ENCODE results near the gene GSTO2.

GSTO2 gene

GRCh38 chr10:104253606-104254410, 15.2 kb upstream of the GSTO2 start:
- FAIRE-seq = no peak

DNA sequence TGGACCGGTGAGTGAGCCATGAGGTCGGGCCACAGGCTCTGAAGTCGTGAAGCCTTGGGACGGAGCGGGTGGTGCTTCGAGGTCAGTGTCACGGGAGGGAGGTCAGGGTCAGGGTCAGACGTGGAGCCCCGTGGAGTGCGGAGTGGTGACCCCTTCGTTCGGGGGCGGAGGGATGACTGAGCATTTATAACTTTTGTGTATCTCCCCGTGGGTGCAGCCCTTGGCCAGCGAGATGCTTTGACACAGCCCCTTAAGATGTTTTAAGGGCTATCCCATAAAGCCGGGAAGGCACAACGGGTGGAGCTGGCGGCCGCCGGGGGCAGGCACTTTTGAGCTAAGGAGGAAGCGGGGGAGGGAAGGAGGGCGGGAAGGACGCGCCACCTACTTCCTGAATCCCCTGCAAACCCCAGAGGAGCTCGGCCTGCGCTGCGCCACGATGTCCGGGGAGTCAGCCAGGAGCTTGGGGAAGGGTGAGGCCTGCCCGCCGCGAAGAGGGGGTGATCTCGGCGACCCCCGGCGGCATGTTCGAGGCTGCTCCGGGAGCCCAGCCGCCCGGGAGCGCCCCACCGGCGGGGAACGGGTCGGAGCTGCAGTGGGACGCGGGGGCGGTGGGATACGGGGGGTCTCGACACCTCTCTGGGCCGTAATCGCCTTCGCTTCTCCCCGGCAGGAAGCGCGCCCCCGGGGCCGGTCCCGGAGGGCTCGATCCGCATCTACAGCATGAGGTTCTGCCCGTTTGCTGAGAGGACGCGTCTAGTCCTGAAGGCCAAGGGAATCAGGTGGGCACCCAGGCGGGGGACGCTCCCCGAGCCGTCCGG, 14.3 kb upstream of the GSTO2 start, which contains the start of gene GSTO1:
Gene GSTO1, plus strand, starts transcription at position 400 of the 818 bp plus-strand sequence. Its CDS starts 37 bp downstream, at position 437.
- no peak for FAIRE-seq

- FAIRE-seq = no peak
Measured at GRCh38 chr10:104255311-104255981, 13.5 kb upstream of the GSTO2 start.

DNA sequence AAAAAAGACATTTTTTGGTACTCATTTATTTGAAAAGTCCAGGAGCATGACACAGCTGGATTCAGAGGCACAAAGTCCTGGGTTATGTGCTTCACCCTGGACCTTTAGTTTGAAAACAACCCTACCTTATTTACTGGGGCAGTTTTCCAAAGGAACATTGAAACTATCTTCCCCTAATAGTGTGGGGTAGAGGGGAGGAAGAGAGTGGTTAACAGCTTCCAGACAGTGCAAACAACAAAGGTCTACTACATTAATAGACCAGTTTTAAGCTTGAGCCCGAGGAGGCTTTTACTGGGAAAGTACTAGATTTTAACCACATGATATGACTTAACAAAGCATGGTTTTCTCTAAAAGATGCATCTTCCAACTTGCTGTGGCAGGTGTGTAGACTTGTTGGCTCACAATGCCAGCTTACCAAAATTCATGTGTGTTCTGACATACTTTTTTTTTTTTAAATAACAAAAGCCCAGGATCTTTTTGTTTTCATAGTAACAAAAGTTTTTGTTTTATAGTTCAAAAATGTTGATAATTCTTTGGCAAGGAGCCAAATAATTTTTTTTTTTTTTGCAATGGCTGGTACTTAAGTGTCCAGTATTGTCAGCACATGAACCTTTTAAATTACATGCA, 12.5 kb upstream of the GSTO2 start:
- FAIRE-seq = no peak

- no peak for FAIRE-seq
Measured at GRCh38 chr10:104257235-104257634, 11.7 kb upstream of the GSTO2 start.

DNA sequence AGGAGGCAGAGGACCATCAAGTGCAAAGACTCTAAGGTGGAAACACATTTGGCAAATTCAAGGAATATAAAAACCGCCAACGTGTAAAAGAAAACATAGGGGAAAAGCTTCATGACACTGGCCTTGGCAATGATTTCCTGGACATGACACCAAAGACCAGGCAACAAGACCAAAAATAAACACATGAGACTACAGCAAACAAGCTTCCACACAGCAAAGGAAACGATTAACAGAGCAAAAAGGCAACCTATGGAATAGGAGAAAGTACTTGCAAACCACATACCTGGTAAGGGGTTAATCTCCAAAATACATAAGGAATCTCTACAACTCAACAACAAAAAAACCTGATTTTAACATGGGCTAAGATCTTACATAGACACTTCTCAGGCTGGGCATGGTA, 10.8 kb upstream of the GSTO2 start:
- no peak for FAIRE-seq

DNA sequence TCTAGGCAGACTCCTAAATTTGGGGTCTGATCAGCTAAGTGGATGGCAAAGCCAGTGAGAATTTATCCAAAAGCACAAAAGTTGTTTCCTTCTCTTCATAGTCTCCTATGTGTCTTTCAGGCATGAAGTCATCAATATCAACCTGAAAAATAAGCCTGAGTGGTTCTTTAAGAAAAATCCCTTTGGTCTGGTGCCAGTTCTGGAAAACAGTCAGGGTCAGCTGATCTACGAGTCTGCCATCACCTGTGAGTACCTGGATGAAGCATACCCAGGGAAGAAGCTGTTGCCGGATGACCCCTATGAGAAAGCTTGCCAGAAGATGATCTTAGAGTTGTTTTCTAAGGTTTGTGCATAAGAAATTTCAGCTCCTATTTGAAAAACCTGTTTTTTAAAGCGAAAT, 9.5 kb upstream of the GSTO2 start:
- FAIRE-seq = no peak

DNA sequence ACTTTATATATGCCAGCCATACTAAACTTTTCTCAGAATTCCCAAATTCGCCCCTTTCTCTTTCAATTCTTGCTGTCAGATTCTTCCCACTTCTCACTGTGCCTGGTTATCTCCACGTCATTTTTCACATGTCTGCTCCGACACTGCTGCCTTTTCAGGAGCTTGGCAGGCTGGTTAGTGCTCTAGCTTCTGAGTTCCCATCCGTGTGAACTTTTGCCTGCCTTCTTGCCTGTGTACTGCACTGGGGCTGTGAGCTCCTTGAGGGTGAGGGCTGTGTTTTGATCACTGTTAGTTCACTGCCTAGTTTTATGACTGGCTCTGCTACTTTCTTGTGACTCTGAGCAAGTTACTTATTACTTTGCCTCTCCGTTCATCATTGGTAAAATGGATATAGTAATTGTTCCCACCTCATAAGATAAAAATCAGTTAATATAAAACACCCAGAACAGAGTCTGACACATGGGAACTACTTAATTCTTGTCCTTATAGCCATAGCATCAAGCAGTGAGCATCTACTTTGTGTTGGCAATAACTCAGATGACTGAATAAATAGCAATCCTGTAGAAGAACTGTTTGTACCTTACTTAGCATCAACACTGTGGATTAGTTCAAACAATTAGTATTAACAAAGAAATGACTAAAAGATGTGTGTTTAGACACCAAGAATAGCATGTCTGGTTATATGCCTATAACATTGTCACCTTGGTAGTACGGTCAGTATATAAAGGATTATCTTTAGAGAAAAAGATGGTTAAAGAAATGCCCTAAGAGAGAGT, 8.8 kb upstream of the GSTO2 start:
- no peak for FAIRE-seq

- FAIRE-seq = no peak
Measured at GRCh38 chr10:104260775-104261115, 8.2 kb upstream of the GSTO2 start.

- no peak for FAIRE-seq
Measured at GRCh38 chr10:104262055-104262454, 6.9 kb upstream of the GSTO2 start.

GRCh38 chr10:104264783-104265182, 4.2 kb upstream of the GSTO2 start:
- FAIRE-seq = no peak

DNA sequence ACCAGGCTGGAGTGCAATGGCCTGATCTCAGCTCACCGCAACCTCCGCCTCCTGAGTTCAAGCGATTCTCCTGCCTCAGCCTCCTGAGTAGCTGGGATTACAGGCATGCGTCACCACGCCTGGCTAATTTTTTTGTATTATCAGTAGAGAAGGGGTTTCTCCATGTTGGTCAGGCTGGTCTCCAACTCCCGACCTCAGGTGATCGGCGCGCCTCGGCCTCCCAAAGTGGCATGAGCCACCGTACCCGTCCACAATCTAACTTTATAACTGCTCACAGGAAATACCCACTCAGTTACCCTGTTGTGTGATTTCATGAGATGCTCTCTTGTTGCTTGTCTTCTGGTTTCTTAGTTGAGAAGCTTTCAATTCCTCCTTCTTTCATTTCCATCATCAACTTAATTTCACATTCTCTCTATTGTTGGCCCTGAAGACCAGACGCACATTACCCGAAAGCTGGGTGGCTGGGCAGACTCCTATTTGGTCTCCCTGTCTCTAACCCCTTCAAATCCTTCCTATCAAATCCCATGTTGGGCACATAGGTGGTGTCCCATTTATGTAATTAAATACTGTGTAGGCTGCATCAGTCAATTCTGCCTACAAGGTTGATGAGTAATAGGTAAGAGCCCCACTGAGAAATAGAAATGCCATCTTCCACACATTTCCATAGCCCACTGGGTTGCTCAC, 1.1 kb upstream of the GSTO2 start:
- FAIRE-seq = no peak

DNA sequence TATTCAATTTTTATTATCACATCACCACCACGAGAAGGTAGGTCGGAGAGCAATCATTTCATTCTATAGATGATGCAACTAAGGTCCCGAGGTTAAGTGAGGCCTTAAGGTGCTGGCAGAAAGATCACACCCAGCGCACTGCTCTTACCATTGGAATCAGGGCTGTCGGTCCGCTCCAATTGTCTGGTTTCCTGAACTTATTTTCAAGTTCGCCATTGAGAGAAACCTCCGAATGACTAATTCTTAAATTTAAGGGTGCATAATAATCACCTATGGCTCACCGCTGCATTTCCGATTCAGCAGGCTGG, 625 bp upstream of the GSTO2 start:
- no peak for FAIRE-seq

DNA sequence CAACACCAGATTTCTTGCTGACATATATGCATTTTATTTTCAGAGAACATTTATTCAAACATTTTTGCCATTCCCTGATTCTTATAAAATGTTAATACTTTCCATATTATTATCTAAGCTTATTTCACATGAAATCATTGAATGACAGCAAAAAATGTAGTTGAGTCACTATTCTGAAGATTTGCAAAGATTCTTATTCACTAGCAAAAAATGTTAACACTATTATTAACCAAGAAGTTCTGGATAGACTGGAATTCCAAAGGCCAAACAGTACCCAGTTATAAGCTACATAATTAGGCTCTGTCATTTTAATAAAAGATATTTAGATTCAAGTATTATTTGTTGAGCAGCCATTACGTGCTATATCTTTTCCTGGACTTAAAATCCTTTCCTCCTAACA, 4.3 kb downstream of the GSTO2 start:
- FAIRE-seq = no peak

- FAIRE-seq = no peak
Measured at GRCh38 chr10:104273899-104274575, 5.1 kb downstream of the GSTO2 start.

DNA sequence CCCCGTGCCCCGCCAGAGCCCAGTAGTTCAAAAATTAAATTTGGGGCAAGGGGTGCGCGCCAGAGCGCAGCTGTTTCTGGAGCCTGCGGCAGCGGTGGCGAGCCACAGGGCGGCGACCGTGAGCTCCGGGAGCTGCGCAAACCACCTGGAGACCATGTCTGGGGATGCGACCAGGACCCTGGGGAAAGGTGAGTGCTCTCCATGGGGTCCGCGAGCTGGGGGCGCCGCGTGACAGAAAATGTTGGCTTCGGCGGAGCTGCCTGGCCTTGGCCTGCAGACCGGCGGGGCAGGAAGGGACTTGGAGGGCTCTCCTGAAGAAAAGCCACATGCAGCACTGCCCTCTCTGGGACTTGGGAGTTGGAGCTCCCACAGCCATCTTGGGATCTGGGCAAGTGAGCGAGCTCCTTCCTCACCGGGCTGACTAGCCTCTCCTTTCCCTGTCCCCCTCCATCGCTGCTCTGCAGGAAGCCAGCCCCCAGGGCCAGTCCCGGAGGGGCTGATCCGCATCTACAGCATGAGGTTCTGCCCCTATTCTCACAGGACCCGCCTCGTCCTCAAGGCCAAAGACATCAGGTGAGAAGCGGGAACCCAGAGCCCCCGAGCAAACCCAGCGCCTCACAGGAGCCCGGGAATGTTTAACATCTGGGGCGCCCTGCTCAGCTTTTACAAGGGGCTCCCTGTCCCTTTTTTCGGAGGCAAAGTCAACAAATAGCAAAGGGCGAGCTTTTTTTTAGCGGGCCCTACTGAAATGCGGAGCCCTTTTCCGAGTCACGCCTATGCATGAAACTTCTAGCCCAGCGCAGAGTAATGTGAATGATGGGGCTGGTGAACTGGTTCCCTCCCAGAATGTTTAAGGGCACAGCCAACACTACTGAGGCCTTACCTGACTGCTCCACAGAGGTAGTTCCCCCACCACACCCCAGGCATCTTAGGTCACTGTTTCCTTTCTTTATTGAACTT, 6.1 kb downstream of the GSTO2 start:
- FAIRE-seq = no peak

DNA sequence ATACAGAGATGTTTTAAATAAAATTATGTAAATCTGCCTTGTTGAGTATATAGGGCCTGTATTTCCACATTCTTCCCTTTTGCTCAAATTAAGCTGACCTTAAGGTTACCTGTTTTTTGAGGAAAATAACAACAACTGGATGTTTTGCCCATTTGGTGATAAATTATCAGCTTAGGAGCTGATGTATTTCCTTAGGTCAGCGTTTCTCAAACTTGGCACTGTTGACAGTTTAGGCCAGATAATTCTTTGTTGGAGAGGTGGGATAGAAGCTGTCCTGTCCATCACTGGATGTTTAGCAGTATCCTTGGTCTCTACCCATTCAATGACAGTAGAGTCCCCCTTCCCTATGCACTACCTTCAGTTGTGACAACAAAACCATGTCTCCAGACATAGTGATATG, 7.2 kb downstream of the GSTO2 start:
- FAIRE-seq = no peak

DNA sequence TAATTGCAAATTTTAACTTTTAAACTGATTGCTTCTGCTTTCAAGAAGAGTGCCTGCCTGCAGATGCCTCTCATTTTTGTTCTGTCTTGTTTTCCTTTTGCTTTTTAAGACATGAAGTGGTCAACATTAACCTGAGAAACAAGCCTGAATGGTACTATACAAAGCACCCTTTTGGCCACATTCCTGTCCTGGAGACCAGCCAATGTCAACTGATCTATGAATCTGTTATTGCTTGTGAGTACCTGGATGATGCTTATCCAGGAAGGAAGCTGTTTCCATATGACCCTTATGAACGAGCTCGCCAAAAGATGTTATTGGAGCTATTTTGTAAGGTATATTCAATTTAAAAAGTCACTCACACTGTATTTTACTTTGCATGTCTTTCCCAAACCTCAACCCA, 8.8 kb downstream of the GSTO2 start:
- FAIRE-seq = no peak

GRCh38 chr10:104279550-104280259, 10.7 kb downstream of the GSTO2 start:
- FAIRE-seq = no peak
